Measurements from ENCODE around the gene TLN1. TPM values are rescaled to one million over a fixed set of nuclear protein-coding genes. Genes with fewer than 3 reads are reported as not detected.

Gene TLN1
- polyA plus RNA-seq, 1 experiment: 165 TPM

DNA sequence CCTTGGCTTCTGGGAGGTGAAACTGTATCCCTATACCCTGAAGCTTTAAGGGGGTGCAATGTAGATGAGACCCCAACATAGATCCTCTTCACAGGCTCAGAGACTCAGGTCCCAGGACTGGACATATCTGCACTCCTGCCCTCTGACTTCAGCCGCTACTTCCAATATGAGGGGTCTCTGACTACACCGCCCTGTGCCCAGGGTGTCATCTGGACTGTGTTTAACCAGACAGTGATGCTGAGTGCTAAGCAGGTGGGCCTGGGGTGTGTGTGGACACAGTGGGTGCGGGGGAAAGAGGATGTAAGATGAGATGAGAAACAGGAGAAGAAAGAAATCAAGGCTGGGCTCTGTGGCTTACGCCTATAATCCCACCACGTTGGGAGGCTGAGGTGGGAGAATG is 52.9 kb downstream of the TLN1 start:
- no peak for DNase-seq (ENCODE audit: low read depth, low spot score)
- no peaks in the 10 kb centered on the region for H3K27me3 ChIP-seq (ENCODE audit: control insufficient read depth, insufficient read depth, low read length)
- no peaks in the 10 kb centered on the region; the same call in 1 of the 2 replicates for H3K9me3 ChIP-seq (ENCODE audit: control insufficient read depth, insufficient read depth, low read length)
- TF ChIP-seq, protein P1, sequence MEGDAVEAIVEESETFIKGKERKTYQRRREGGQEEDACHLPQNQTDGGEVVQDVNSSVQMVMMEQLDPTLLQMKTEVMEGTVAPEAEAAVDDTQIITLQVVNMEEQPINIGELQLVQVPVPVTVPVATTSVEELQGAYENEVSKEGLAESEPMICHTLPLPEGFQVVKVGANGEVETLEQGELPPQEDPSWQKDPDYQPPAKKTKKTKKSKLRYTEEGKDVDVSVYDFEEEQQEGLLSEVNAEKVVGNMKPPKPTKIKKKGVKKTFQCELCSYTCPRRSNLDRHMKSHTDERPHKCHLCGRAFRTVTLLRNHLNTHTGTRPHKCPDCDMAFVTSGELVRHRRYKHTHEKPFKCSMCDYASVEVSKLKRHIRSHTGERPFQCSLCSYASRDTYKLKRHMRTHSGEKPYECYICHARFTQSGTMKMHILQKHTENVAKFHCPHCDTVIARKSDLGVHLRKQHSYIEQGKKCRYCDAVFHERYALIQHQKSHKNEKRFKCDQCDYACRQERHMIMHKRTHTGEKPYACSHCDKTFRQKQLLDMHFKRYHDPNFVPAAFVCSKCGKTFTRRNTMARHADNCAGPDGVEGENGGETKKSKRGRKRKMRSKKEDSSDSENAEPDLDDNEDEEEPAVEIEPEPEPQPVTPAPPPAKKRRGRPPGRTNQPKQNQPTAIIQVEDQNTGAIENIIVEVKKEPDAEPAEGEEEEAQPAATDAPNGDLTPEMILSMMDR (IDR thresholded peaks at IDR 0.05; ENCODE audit: low read depth, low read length): no peak
- no peak overlapping the region for H3K4me3 ChIP-seq (ENCODE audit: low read depth, low read length)
- CTCF ChIA-PET: interaction anchor here (1.3 to 2.0 kb wide), 3 partner anchors 15 to 18 kb away, joined by 3 to 8 read pairs (median 6); partner anchors contain the start of gene ARHGEF39
- H3K27ac ChIP-seq (ENCODE audit: low read depth, low read length): no peak overlapping the region
- POLR2A ChIA-PET: interaction anchor here (1.6 to 3.8 kb wide), 5 partner anchors 9 to 49 kb away, joined by 9 to 44 read pairs (median 13); partner anchors contain the start of genes ARHGEF39, CCDC107, RMRP and TPM2

DNA sequence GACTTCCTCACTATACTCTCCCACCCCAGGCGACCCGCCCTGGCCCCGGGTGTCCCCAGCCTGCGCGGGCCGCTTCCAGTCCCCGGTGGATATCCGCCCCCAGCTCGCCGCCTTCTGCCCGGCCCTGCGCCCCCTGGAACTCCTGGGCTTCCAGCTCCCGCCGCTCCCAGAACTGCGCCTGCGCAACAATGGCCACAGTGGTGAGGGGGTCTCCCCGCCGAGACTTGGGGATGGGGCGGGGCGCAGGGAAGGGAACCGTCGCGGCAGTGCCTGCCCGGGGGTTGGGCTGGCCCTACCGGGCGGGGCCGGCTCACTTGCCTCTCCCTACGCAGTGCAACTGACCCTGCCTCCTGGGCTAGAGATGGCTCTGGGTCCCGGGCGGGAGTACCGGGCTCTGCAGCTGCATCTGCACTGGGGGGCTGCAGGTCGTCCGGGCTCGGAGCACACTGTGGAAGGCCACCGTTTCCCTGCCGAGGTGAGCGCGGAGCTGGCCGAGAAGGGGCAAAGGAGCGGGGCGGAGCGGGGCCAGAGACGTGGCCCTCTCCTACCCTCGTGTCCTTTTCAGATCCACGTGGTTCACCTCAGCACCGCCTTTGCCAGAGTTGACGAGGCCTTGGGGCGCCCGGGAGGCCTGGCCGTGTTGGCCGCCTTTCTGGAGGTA is 56.1 kb downstream of the TLN1 start:
- Histone ChIP-seq H3K9me3 (ENCODE audit: control insufficient read depth, insufficient read depth, low read length) (no peaks in the 10 kb centered on the region; the same call in 1 of the 2 replicates), H3K4me3 (ENCODE audit: low read depth, low read length) (peak overlapping the region; percentile 51), H3K27ac (ENCODE audit: low read depth, low read length) (no peak overlapping the region), H3K27me3 (ENCODE audit: control insufficient read depth, insufficient read depth, low read length) (no peaks in the 10 kb centered on the region)
- DNase-seq (ENCODE audit: low read depth, low spot score): no peak
- ChIA-PET POLR2A (interaction anchor here (0.6 to 1.9 kb wide), 7 partner anchors 8 to 56 kb away, joined by 3 to 12 read pairs (median 4); partner anchors contain the start of gene TLN1), CTCF (interaction anchor here (0.7 to 1.6 kb wide), 2 partner anchors 15 to 59 kb away, joined by 3 to 8 read pairs; no protein-coding TSS in a partner anchor)
- TF ChIP-seq, protein P1 (IDR thresholded peaks at IDR 0.05; ENCODE audit: low read depth, low read length): no peak

DNA sequence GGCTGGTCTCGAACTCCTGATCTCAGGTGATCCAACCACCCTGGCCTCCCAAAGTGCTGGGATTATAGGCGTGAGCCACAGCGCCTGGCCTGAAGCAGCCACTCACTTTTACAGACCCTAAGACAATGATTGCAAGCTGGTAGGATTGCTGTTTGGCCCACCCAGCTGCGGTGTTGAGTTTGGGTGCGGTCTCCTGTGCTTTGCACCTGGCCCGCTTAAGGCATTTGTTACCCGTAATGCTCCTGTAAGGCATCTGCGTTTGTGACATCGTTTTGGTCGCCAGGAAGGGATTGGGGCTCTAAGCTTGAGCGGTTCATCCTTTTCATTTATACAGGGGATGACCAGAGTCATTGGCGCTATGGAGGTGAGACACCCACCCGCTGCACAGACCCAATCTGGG is 56.8 kb downstream of the TLN1 start:
- Histone ChIP-seq H3K27me3 (ENCODE audit: control insufficient read depth, insufficient read depth, low read length) (no peaks in the 10 kb centered on the region), H3K4me3 (ENCODE audit: low read depth, low read length) (peak overlapping the region; percentile 51), H3K9me3 (ENCODE audit: control insufficient read depth, insufficient read depth, low read length) (no peaks in the 10 kb centered on the region; the same call in 1 of the 2 replicates), H3K27ac (ENCODE audit: low read depth, low read length) (no peak overlapping the region)
- TF ChIP-seq, protein P1 (IDR thresholded peaks at IDR 0.05; ENCODE audit: low read depth, low read length): no peak
- CTCF ChIA-PET: interaction anchor here (0.7 to 1.6 kb wide), 3 partner anchors 14 to 59 kb away, joined by 3 to 9 read pairs (median 8); no protein-coding TSS in a partner anchor
- POLR2A ChIA-PET: interaction anchor here (0.6 to 1.9 kb wide), 7 partner anchors 9 to 57 kb away, joined by 3 to 12 read pairs (median 4); partner anchors contain the start of gene TLN1
- no peak for DNase-seq (ENCODE audit: low read depth, low spot score)

DNA sequence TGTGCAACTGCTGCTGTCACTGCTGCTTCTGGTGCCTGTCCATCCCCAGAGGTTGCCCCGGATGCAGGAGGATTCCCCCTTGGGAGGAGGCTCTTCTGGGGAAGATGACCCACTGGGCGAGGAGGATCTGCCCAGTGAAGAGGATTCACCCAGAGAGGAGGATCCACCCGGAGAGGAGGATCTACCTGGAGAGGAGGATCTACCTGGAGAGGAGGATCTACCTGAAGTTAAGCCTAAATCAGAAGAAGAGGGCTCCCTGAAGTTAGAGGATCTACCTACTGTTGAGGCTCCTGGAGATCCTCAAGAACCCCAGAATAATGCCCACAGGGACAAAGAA is 58.0 kb downstream of the TLN1 start:
- H3K9me3 ChIP-seq (ENCODE audit: control insufficient read depth, insufficient read depth, low read length): no peaks in the 10 kb centered on the region; the same call in 1 of the 2 replicates
- no peak overlapping the region for H3K27ac ChIP-seq (ENCODE audit: low read depth, low read length)
- TF ChIP-seq, protein P1 (IDR thresholded peaks at IDR 0.05; ENCODE audit: low read depth, low read length): no peak
- ChIA-PET CTCF (interaction anchor here (1.1 kb wide), 1 partner anchor 22 kb away, joined by 5 read pairs; no protein-coding TSS in a partner anchor), POLR2A (interaction anchor here (0.7 to 1.4 kb wide), 3 partner anchors 16 to 57 kb away, joined by 3 to 6 read pairs (median 3); partner anchors contain the start of genes CREB3 and TLN1)
- no peak for DNase-seq (ENCODE audit: low read depth, low spot score)
- no peaks in the 10 kb centered on the region for H3K27me3 ChIP-seq (ENCODE audit: control insufficient read depth, insufficient read depth, low read length)
- H3K4me3 ChIP-seq (ENCODE audit: low read depth, low read length): no peak overlapping the region

All from AG04450 (cell line).